Measurements from ENCODE around the gene POPDC3. TPM values are rescaled to one million over a fixed set of nuclear protein-coding genes. Genes with fewer than 3 reads are reported as not detected.
"Not testable (repeated sequence)": the region's sequence is repeated elsewhere in the genome, so short reads cannot be mapped to it uniquely, and the experiment has no call there.

Gene POPDC3
- total RNA-seq, 1 donor from 2014 or later, result 1.9 TPM

DNA sequence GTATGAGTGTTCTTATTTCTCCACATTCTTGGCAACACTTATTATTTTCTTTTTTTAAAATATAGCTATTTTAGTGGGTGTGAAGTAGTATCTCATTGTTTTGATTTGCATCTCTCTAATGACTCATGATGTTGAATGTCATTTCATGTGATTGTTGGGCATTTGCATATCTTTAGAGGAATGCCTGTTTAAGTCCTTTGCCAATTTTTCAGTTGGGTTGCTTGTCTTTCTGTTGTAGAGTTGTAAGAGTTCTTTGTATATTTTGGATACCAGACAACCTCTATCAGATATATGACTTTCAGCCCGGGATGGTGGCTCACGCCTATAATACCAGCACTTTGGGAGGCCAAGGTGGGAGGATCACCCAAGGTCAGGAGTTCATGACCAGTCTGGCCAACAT is 5.1 kb upstream of the POPDC3 start:
- H3K4me3 ChIP-seq, result no peak overlapping the region
- no peaks in the 10 kb centered on the region for H3K4me1 ChIP-seq
- intact Hi-C loops (cut with DNase I), result no loop called here
- H3K27me3 ChIP-seq, result peaks cover 22% of the 10 kb centered on the region
- TF ChIP-seq, protein P1, sequence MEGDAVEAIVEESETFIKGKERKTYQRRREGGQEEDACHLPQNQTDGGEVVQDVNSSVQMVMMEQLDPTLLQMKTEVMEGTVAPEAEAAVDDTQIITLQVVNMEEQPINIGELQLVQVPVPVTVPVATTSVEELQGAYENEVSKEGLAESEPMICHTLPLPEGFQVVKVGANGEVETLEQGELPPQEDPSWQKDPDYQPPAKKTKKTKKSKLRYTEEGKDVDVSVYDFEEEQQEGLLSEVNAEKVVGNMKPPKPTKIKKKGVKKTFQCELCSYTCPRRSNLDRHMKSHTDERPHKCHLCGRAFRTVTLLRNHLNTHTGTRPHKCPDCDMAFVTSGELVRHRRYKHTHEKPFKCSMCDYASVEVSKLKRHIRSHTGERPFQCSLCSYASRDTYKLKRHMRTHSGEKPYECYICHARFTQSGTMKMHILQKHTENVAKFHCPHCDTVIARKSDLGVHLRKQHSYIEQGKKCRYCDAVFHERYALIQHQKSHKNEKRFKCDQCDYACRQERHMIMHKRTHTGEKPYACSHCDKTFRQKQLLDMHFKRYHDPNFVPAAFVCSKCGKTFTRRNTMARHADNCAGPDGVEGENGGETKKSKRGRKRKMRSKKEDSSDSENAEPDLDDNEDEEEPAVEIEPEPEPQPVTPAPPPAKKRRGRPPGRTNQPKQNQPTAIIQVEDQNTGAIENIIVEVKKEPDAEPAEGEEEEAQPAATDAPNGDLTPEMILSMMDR (IDR thresholded peaks at IDR 0.05), result no peak
- H3K27ac ChIP-seq, result no peak overlapping the region
- H3K9me3 ChIP-seq, result no peaks in the 10 kb centered on the region
- ATAC-seq (no peak), DNase-seq (no peak)
- H3K36me3 ChIP-seq, result no peaks in the 10 kb centered on the region

DNA sequence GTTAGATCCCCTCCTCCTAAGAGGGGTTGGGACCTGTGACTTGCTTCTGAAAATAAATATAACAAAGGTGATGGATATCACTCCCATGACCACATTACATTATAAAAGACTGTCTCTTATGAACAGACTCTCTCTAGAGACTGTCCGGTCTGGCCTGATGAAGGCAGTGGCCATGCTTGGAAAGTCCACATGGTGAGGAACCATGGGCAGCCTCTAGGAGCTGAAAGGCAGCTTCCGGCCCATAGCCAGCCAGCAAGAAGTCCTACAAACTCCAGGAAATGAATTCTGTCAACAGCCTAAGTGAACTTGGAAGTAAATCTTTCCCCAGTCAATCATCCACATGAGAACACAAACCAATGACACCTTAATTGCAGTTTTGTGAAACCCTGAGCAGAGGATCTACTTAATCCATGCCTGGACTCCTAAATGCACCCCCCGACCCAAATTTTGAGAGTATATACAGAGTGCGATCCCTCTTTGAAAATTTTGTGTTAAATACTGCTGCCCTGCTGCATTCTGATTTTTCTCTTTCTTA is 2.2 kb upstream of the POPDC3 start:
- intact Hi-C loops (cut with DNase I), result no loop called here
- no peak for ATAC-seq

DNA sequence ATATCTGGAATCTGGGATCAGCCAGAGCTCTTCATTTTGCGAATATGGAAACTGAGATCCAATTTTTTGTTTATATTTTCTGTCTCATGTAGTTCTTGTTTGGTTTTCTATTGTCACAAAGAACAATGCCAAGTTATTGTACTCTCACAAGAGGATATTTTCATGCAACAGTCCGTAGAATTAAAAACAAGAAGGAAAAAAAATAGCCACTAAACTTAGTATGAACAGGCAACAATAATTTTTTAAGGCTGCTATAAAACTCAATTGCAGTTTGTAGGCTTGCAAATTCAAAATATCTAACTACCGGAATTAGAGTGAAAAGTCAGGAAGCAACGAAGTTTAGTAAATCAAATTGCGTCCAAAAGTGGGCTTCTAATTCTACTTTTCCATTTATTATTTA is 1.2 kb downstream of the POPDC3 start:
- Histone ChIP-seq H3K27me3 (peaks cover 35% of the 10 kb centered on the region), H3K4me1 (no peaks in the 10 kb centered on the region), H3K4me3 (peak overlapping the region; percentile 44), H3K36me3 (no peaks in the 10 kb centered on the region), H3K9me3 (no peaks in the 10 kb centered on the region), H3K27ac (no peak overlapping the region)
- TF ChIP-seq, protein P1 (IDR thresholded peaks at IDR 0.05), result no peak
- intact Hi-C loops (cut with DNase I), result no loop called here
- DNase-seq (no peak), ATAC-seq (no peak)

More for the DNA sequence above, 2.2 kb upstream of the POPDC3 start:
- no peak overlapping the region for H3K27ac ChIP-seq
- no peaks in the 10 kb centered on the region for H3K36me3 ChIP-seq
- H3K9me3 ChIP-seq, result no peaks in the 10 kb centered on the region
- TF ChIP-seq, protein P1 (IDR thresholded peaks at IDR 0.05), result no peak
- H3K4me3 ChIP-seq, result no peak overlapping the region
- DNase-seq, result no peak
- H3K4me1 ChIP-seq, result no peaks in the 10 kb centered on the region
- H3K27me3 ChIP-seq, result peaks cover 35% of the 10 kb centered on the region

- Histone ChIP-seq H3K36me3 (no peaks in the 10 kb centered on the region), H3K27me3 (peaks cover 35% of the 10 kb centered on the region), H3K4me1 (no peaks in the 10 kb centered on the region), H3K9me3 (no peaks in the 10 kb centered on the region), H3K4me3 (no peak overlapping the region), H3K27ac (no peak overlapping the region)
- intact Hi-C loops (cut with DNase I), result no loop called here
- no peak for DNase-seq
- ATAC-seq, result no peak
- TF ChIP-seq, protein P1 (IDR thresholded peaks at IDR 0.05), result no peak
These were observed 1.7 kb downstream of the POPDC3 start for GRCh38 chr6:105178110-105178509.

DNA sequence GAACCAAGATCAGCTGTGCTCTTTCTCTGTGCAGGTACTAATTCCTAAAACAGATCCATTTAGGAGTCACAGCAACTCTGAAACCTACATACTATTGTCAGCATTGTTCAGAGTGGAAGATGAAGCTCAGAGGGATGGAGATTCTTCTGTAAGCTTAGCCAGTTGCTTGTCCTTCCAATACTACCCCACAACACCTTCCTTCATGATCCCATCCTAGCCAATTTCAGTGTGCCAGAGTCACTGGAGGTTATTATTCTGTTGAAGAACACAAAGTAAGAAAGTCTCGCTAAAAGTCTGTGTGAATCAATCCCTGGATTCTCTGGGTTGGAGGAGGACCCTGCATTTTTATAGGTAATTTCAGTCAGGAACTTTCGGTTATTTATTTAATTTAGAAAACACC is 2.3 kb downstream of the POPDC3 start:
- ATAC-seq, result no peak
- Histone ChIP-seq H3K27me3 (peaks cover 33% of the 10 kb centered on the region), H3K9me3 (no peaks in the 10 kb centered on the region), H3K4me3 (no peak overlapping the region), H3K4me1 (no peaks in the 10 kb centered on the region), H3K27ac (no peak overlapping the region), H3K36me3 (no peaks in the 10 kb centered on the region)
- no peak for DNase-seq
- intact Hi-C loops (cut with DNase I), result no loop called here
- TF ChIP-seq, protein P1 (IDR thresholded peaks at IDR 0.05), result no peak

GRCh38 chr6:105174512-105174911 is 5.3 kb downstream of the POPDC3 start:
- Histone ChIP-seq H3K27me3 (peaks cover 11% of the 10 kb centered on the region), H3K4me1 (no peaks in the 10 kb centered on the region), H3K4me3 (no peak overlapping the region), H3K9me3 (no peaks in the 10 kb centered on the region), H3K27ac (no peak overlapping the region), H3K36me3 (no peaks in the 10 kb centered on the region)
- intact Hi-C loops (cut with DNase I), result no loop called here
- DNase-seq (no peak), ATAC-seq (no peak)
- TF ChIP-seq, protein P1 (IDR thresholded peaks at IDR 0.05), result no peak

GRCh38 chr6:105172515-105172914 is 7.3 kb downstream of the POPDC3 start:
- DNase-seq, result not testable (repeated sequence)

More at GRCh38 chr6:105172515-105172914, 7.3 kb downstream of the POPDC3 start:
- H3K27ac ChIP-seq; intact Hi-C loops (cut with DNase I); H3K36me3 ChIP-seq; H3K4me1 ChIP-seq; H3K27me3 ChIP-seq; H3K9me3 ChIP-seq; ATAC-seq; H3K4me3 ChIP-seq: not testable (repeated sequence)

Data from upper lobe of right lung (tissue), 1 donor.